Activated B cell treated with CpG ODN at 0.5 μM for 24 hours (primary cell): ENCODE data around the gene FARS2. TPM values are rescaled to one million over a fixed set of nuclear protein-coding genes. Genes with fewer than 3 reads are reported as not detected.

Experiments used
- ATAC-seq: fragments of 200-7000 bp; cut with Tn5 transposase; one replicate; pipeline ENCODE4 v1.10.0; 2021; ENCODE audit warnings: low read depth, mild to moderate bottlenecking, moderate library complexity
- CTCF ChIA-PET: fragments of 350-600 bp; sonication (Branson Sonifier 250); formaldehyde crosslinking; loops from one replicate; lab custom pipeline; 2021; ENCODE audit warnings: antibody characterized with exemption; lab: Charles Lee
- POLR2A ChIA-PET: fragments of 350-600 bp; sonication (Branson Sonifier 250); formaldehyde crosslinking; loops from one replicate; lab custom pipeline; 2021; ENCODE audit warnings: antibody characterized with exemption; lab: Charles Lee
- DNase-seq: peaks from one replicate; pipeline ENCODE4 v3.0.0; 2022
- H3K27ac Mint-ChIP-seq: one replicate; pipeline ENCODE4 v1.8.0; 2020; ENCODE audit warnings: mixed read lengths
- H3K27me3 Mint-ChIP-seq: one replicate; pipeline ENCODE4 v1.8.0; 2021; ENCODE audit warnings: mixed read lengths
- H3K36me3 Mint-ChIP-seq: one replicate; pipeline ENCODE4 v1.8.0; 2021; ENCODE audit warnings: low read depth, mixed read lengths
- H3K4me1 Mint-ChIP-seq: one replicate; pipeline ENCODE4 v1.8.0; 2021; ENCODE audit warnings: mixed read lengths
- H3K4me3 Mint-ChIP-seq: one replicate; pipeline ENCODE4 v1.8.0; 2020; ENCODE audit warnings: mild to moderate bottlenecking, mixed read lengths
- H3K9me3 Mint-ChIP-seq: one replicate; pipeline ENCODE4 v1.8.0; 2020; ENCODE audit warnings: mixed read lengths
- CTCF ChIP-seq: fragments of 200-600 bp; IDR thresholded peaks from one replicate; pipeline ENCODE4 v1.8.0; 2022; ENCODE audit warnings: antibody characterized with exemption, mild to moderate bottlenecking
- intact Hi-C: fragments of 100-400 bp; cut with micrococcal nuclease; formaldehyde crosslinking; loops from one replicate; pipeline ENCODE4 v1.15.1; 2024
- total RNA-seq: library from RNA; stranded (reverse); gene quantifications from 2 replicates; pipeline ENCODE4 v1.2.3, GENCODE V29; 2022

Gene FARS2
- total RNA-seq, 1 donor from 2014 or later, result 32.7 TPM

- H3K4me1 Mint-ChIP-seq, result peaks cover 8% of the 10 kb centered on the region
- H3K9me3 Mint-ChIP-seq, result peaks cover 5% of the 10 kb centered on the region
- H3K27ac Mint-ChIP-seq, result no peak overlapping the region
- H3K36me3 Mint-ChIP-seq, result no peaks in the 10 kb centered on the region
- TF ChIP-seq CTCF, result no peak
- ChIA-PET CTCF (no interaction called here), POLR2A (no interaction called here)
- ATAC-seq (no peak), DNase-seq (no peak)
- no peak overlapping the region for H3K4me3 Mint-ChIP-seq
- no peaks in the 10 kb centered on the region for H3K27me3 Mint-ChIP-seq
- intact Hi-C loops, result no loop called here
Observed at GRCh38 chr6:5817869-5818268, 556.6 kb downstream of the FARS2 start.

DNA sequence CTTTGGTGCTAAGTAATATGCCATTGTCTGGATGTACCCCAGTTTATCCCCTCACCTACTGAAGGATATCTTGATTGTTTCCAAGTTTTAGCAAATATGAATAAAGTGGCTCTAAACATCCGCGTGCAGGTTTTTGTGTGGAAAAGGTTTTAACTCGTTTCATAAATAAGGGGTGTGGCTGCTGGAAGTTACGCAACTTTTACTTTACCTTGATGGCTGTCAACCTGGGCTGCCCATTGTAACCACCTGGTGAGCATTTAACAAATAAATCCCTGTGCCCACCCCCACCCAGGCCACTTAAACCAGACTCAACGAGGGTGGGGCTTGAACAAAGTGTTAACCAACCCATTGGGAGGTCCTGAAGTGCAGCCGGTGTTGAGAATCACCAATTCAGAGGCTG lies 557.6 kb downstream of the FARS2 start:
- CTCF ChIA-PET, result no interaction called here
- intact Hi-C loops, result no loop called here

More for the DNA sequence above, 557.6 kb downstream of the FARS2 start:
- no peak overlapping the region for H3K4me3 Mint-ChIP-seq
- no peaks in the 10 kb centered on the region for H3K27me3 Mint-ChIP-seq
- no peak for ATAC-seq
- TF ChIP-seq CTCF, result no peak
- POLR2A ChIA-PET, result no interaction called here
- no peak for DNase-seq
- H3K36me3 Mint-ChIP-seq, result no peaks in the 10 kb centered on the region
- H3K4me1 Mint-ChIP-seq, result peaks cover 1% of the 10 kb centered on the region
- no peak overlapping the region for H3K27ac Mint-ChIP-seq
- H3K9me3 Mint-ChIP-seq, result peaks cover 5% of the 10 kb centered on the region

Other genes starting within 250 kb of the FARS2 start
- 0.11 and 0.15 TPM in 2 replicates for gene PPP1R3G, start 176.2 kb upstream of the FARS2 start, total RNA-seq
- gene LYRM4, start 563 bp upstream of the FARS2 start, total RNA-seq, result 51.2 and 52.2 TPM in 2 replicates